GM18517 (cell line): ENCODE results near the gene ERN1.

ENCODE experiments used
- ATAC-seq: cut with Tn5 transposase; IDR thresholded peaks from one replicate; pipeline ENCODE4 v1.9.1; 2021; ENCODE audit warnings: mild to moderate bottlenecking, moderate library complexity; ENCODE audit not compliant: unreplicated experiment

ERN1 gene

GRCh38 chr17:64158406-64158805 lies 28.5 kb upstream of the ERN1 start:
- no peak for ATAC-seq

- no peak for ATAC-seq
These were observed 27.8 kb upstream of the ERN1 start for GRCh38 chr17:64157669-64158180.

- no peak for ATAC-seq
These were observed 26.7 kb upstream of the ERN1 start for GRCh38 chr17:64156670-64157069.

- ATAC-seq = no peak
These were observed 26.0 kb upstream of the ERN1 start for GRCh38 chr17:64155751-64156544.

- no peak for ATAC-seq
These were observed 25.2 kb upstream of the ERN1 start for GRCh38 chr17:64155129-64155528.

GRCh38 chr17:64154717-64155116 lies 24.8 kb upstream of the ERN1 start:
- no peak for ATAC-seq

- ATAC-seq = no peak
These were observed 24.4 kb upstream of the ERN1 start for GRCh38 chr17:64154313-64154695.

- no peak for ATAC-seq
These were observed 23.8 kb upstream of the ERN1 start for GRCh38 chr17:64153565-64154312.

GRCh38 chr17:64152428-64153125 lies 22.6 kb upstream of the ERN1 start:
- ATAC-seq = no peak

- ATAC-seq = no peak
These were observed 21.0 kb upstream of the ERN1 start for GRCh38 chr17:64151016-64151368.

GRCh38 chr17:64150237-64151015 lies 20.5 kb upstream of the ERN1 start:
- ATAC-seq = no peak

- ATAC-seq = no peak
These were observed 19.3 kb upstream of the ERN1 start for GRCh38 chr17:64149196-64149595.

GRCh38 chr17:64148699-64149098 lies 18.8 kb upstream of the ERN1 start:
- ATAC-seq = no peak

GRCh38 chr17:64148017-64148631 lies 18.2 kb upstream of the ERN1 start:
- no peak for ATAC-seq

GRCh38 chr17:64147110-64148016 lies 17.4 kb upstream of the ERN1 start:
- no peak for ATAC-seq

- peak; percentile 4 for ATAC-seq
These were observed 16.6 kb upstream of the ERN1 start for GRCh38 chr17:64146418-64147109.

- ATAC-seq = peak; percentile 96
These were observed 15.9 kb upstream of the ERN1 start for GRCh38 chr17:64145751-64146417.

GRCh38 chr17:64145375-64145750 lies 15.4 kb upstream of the ERN1 start:
- no peak for ATAC-seq
